ENCODE results near the gene CDH4.

DNA sequence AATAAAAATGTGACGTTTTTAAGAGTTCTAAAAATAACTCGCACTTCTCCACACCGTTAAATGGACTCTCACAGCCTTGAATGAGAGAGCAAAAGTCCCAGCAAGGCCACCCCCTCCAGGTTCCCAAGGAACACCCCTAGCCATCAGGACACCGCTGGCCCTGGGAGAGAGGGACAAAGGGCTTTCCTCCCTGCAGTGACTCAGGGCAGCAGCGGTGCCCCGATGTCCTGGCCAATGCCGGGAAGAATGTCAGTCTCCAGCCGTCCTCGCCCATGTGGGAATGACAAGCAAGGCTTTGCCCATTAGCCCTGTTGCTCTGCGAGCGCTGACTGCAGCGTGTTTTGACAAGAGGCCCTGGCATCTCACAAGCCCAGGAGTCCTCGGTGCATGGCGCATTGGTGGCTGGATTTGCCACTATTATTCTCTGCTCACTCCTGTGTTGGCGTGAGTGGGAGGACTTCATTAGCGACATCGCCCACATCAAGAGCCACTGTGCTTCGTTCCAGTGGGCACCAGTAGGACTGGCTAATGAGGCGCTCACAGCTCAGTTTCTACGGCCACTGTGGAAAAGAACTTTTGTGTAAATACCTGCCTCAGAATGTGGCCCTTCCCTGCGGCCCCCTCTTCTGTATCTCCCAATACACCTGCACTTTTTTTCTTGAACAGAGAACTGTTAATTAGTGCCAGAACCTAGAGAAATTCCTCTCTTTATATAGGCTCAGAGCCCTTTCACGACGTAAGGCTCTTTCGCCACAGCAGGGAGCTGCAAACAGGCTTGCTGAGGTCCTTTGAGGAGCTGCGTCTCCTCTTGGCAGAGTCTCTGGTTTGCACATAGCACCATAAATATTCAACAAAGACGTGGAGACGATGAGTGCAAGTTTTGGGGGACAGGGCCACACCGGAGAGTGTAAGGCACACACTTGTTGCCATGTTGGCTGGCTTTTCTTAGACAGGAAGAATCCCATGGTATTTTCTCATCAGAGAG, 477.0 kb downstream of the CDH4 start:
- TF ChIP-seq, protein P1, sequence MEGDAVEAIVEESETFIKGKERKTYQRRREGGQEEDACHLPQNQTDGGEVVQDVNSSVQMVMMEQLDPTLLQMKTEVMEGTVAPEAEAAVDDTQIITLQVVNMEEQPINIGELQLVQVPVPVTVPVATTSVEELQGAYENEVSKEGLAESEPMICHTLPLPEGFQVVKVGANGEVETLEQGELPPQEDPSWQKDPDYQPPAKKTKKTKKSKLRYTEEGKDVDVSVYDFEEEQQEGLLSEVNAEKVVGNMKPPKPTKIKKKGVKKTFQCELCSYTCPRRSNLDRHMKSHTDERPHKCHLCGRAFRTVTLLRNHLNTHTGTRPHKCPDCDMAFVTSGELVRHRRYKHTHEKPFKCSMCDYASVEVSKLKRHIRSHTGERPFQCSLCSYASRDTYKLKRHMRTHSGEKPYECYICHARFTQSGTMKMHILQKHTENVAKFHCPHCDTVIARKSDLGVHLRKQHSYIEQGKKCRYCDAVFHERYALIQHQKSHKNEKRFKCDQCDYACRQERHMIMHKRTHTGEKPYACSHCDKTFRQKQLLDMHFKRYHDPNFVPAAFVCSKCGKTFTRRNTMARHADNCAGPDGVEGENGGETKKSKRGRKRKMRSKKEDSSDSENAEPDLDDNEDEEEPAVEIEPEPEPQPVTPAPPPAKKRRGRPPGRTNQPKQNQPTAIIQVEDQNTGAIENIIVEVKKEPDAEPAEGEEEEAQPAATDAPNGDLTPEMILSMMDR (IDR thresholded peaks at IDR 0.05) = no peak
- TF ChIP-seq ZFX (IDR thresholded peaks at IDR 0.05; ENCODE audit: borderline replicate concordance) = no peak
